NCI-H748 treated with DMSO at 0.1 percent for 48 hours (cell line): Measurements from ENCODE around the gene MYBL2.

Experiments
- DNase-seq: peaks from one replicate; lab custom pipeline; 2025; lab: John Stamatoyannopoulos, UW

MYBL2 gene

DNA sequence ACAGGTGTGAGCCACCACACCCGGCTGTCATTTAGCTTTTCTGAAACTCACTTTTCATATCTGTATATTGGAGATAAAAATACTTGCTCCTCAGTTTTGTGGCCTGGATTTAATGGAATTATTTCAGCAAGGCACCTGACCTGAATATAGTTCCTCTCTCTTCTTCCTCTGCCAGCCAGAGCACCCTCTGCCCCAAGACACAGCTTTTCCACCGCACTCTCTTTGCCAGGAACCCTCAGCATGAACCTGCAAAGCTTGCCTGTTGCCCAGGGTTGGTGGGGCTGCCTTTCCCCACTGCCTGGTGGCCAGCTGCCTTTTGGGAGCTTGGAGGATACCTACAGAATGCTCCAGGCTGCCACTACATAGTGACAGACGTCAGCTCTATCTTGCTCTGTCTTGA, 56.8 kb downstream of the MYBL2 start:
- DNase-seq = no peak

DNA sequence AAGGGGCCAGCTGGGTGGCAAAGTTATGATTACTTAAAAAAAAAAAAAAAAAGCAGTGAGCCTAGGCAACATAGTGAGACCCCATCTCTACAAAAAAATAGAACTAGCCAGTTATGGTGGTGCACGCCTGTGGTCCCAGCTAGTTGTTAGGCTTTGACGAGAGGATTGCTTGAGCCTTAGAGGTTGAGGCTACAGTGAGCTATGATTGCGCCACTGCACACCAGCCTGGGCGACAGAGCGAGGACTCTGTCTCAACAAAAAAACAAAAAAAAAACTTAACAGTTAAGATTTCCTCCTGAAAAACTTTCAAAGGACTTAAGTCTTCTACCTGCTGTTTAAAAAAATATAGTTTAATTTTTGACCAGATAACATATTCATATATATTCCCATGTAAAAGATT, 57.5 kb downstream of the MYBL2 start:
- no peak for DNase-seq

DNA sequence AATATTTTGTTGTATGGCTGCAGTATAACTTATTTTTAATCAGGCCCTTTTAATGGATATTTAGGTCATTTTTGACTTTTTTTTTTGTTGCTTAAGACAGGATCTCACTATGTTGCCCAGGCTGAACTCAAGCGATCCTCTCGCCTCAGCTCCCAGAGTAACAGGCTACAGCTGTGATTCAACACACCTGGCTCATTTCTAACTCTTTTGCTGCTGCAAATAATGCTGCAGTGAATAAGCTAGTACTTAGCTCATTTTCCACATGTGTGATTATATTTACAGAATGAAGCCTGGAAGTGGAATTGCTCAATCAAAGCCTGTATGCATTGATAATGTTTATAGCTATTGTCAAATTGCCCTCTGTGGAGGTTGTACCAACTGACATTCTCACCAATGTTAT, 58.8 kb downstream of the MYBL2 start:
- DNase-seq = no peak

DNA sequence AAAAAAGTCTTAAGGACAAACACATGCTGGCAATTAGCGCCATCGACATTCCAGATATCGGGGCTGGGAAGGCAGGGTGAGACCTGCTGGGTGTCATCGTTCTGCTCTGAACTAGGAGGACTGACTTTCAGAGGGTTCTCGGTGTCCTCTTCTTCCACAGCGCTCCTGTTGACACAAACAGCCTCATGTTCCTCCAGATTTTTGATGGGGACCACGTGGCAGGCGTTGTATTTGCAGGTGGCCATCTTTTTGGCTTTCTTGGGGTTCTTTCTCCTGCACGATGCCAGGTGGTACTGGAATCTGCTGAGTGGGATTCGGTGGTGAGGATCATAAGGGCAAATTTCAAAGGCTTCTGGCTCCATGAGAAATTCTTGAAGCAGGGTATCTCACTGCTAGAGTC, 59.4 kb downstream of the MYBL2 start:
- DNase-seq = no peak

DNA sequence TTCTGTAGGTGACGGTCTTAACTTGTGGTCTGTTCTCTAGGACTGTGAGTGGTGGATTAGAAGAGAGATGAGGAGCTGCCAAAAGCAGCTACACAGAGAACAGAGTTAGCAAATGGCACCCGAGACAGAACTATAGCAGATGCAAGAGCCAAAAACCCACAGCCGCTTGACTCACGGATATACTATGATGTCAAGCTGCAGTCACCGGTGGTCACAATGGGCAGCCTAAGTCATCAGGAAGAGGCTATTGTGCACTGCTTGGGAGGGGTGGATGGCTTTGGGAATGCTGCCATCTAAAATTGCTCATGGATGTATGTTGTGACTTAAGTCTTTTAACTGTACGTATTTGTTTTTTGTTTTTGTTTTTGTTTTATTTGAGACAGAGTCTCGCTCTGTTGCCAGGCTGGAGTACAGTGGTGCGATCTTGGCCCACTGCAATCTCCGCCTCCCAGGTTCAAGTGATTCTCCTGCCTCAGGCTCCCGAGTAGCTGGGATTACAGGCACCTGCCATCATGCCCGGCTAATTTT, 60.0 kb downstream of the MYBL2 start, which contains the start of gene GTSF1L:
GTSF1L (minus strand) TSS at position 192 of the 528 bp plus-strand sequence. CDS start 308 bp downstream, outside the sequence.
- no peak for DNase-seq

DNA sequence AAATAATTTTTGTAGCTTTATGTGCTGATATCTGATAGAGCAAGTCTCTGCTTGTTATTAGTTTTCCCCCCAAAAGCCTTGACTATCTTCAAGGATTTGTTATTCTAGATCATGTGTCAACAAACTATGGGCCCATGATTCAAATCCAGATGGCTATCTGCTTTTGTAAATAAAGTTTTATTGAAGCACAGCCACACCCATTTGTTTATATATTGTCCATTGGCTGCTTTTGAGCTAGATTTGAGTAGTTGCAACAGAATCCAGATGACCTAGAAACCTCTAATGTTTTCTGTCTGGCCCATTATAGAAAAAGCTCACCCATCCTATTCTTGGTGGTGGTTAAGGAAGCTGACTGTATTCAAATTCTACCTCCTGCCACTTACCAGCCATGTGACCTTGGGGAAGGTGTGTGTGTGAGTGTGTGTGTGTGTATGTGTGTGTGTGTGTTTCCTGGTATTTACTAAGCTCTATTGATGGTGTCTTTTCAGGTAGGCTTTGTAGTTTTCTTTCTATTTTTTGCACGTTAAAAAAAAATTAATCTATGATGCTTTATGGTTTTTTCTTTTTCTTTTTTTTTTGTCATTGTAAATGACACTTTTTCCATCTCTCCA, 61.2 kb downstream of the MYBL2 start:
- DNase-seq = no peak

DNA sequence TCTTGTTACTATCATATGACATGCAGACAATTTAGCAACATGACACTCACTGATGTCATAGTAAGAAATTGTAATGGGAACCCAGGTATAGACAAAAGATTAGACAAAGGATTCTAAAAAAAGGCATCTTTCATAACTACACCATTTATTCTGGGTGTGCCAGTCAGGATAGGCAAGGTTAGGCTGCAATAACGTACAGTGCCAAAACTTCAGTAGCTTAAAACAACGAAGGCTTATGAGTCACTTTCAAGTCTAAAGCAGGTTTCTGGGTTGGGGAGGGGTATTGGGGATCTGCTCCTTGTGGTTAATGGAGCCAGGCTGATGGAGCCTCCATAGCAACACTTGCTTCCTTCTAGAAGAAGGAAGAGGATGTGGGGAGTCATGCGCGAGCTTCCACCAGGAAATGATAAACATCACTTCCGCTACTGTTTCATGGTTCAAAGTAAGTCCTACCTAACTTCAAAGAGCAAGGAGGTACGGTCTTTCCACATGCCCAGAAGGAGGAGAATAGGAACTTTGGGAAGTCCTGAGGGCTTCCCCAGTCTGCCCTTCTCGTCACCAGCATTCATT, 61.9 kb downstream of the MYBL2 start:
- DNase-seq = no peak

DNA sequence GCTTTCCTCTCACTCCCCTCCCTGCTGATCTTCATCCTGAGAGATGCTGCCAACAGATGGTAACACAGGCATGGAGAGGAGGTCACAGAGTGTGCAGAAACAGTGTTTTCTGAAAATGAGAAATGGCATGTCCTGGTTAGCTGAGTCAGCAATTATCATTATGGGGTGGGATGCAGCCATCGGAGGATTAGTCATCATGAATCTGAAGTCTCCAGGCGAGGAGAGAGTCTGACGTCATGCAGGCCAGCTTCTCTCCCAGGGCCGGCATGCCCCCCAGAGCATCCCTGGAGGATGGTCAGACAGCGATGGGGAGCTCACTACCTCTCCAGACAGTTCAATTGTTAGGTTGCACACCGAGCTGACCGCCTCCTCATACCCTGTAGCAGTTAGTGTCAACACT, 64.6 kb downstream of the MYBL2 start:
- no peak for DNase-seq

DNA sequence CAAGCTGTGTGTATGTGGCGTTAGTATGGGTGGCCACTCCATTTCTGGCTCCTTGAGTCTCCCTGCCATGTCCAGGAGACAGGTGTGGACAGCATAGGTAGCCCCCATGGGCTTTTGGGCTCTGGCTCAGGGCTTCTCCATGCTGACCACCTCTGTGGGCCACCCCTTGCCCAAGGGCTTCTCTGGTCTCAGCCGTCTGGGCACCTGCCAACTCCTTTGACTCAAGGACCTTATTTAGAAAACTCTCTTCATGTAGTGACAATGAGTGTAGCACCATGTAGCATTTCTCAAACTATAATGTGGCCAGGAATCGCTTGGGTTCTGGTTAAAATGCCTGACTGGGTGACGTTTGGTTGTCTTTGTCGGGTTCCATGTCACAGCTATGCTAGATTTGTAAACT, 65.0 kb downstream of the MYBL2 start:
- DNase-seq = no peak

DNA sequence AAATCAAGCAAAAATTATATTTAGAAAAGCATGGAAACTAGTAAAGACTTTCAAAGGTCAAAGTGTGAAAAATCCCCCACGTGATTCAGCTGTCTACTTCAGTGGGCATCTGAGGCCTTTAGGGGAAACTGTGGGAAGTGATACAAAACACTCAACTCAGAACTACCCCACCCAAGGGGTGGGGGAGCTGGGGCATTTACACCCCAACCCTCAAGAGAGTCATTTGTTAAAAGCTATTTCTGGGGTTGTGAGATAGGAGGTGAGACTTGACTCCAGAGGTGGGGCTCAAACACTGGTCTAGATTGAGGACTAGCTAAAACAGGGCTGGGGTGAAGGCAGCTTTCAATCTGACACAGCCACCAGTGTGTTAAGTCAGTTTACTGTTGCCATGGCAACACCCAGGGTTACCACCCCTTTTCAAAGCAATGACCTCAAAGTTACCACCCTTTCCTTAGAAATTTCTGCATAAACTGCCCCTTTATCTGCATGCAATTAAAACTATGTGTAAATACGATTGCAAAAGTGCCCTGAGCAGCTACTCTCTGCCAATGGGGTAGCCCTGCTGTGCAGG, 69.8 kb downstream of the MYBL2 start:
- DNase-seq = no peak

DNA sequence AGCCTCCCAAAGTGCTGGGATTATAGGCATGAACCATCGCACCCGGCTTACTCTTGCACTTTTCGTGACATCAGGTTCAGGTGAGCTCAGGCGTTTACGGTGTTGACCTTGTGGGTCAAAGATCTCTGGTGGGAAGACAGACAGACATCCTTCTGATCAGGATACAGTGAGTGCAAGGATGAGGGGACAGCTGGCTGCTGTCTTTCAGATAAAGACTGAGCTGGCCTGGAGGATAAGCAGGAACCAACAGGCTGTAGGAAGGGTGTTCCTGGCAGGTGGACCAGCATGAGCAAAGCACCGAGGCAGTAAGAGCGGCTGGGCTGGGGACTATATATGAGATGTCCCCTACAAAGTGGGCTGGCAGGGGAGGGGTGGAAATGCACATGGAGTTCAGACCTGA, 71.0 kb downstream of the MYBL2 start:
- DNase-seq = no peak

DNA sequence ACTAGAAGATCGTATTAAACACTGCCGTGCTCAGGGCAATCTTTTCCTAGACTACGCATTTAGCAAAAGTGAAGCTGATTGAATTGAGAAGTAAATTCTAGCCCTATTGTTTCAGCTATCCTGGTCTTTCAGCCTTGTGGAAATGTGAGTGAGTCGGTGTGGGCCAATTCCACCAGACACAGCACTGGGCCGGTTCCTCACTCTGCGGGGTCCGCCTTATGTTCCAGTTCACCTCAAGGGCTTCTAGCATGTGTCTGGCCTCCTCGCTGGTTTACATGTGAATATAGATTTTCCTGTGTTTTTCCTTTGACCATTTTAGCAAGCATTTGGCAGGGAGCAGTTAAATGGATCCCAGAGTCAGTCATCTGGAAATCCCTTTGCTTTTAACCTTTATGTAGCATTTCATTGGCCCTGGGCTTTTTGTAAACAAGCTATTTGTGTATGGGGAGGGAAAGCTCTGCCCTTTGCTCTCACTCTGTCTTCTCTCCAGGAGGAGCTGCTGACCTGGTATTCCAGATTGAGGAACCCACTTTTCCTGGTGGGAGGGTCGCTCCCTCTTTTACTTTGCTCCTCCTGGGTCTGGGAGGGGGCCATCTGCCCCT, 72.3 kb downstream of the MYBL2 start:
- no peak for DNase-seq

DNA sequence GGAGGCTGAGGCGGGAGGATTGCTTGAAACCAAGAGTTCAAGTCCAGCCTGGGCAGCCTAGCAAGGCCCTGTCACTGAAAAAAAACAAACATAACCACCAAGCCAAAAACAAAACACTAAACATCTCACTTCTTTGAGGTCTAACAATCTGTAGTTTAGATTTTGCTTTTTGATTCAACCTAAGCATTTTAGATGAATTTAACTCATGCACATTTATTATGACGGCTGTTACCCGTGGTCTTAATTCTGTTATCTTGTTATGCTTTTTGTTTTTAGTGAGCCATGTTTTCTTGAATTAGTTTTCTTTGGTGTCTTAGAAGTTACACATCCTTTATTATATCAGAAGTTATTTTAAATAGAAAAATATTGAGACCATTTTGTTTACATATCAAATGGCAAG, 73.7 kb downstream of the MYBL2 start:
- no peak for DNase-seq

DNA sequence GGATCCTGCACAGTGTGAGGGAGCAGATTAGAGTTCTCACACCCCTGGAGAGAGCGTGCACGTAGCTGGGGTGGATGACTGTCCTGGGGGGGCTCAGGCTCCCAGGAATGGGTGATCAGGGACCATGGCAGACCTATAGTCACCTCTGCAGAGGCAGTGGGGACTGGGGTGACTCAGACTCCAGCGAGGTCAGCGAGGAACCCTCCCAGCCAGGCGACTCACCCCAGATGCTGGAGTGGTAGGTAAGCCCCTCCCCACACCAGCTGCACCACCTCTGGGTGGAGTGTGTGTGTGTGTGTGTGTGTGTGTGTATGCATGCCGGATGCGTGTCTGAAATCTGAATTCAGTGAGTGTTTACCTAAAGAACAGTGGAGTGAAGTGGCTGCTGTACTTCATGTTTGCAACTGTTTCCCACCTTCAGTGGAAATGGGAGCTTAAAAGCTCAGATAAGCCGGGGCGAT, 77.3 kb downstream of the MYBL2 start:
- DNase-seq = peak; percentile 28

DNA sequence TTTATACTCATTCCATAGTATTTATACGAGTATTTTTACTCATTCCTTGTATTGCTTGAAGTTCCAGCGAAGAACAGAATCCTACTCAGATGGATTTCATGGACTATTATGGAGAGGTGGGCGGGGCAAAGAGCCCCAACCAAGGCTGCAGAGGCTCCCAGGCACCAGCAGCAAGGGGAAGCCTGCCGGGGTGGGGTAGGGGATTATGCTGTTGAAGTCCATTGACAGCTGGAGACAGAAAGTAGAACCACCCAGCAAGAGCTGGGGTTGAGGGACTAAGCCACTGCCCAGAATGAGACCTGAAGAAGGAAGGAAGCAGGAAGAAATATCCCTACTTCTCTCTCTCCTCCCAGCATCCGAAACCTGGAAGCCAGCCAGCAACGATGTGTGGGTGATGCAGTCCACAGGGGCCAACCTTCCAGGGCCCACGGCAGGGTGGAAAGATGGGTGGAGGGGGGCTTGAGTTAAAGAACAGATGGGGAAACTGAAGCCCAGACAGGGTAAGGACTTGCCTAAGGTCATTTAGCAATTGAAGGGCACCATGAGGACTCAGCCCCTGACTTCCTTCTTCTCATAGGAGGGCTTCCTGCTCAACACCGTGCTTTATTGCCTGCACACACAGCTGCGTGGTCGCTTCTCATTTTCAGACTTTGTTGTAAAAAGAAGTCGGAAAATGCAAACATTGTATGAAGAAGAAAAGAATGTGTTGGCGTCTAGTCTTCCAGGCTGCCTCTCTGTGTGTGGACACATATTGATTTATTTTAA, 78.2 kb downstream of the MYBL2 start:
- no peak for DNase-seq

DNA sequence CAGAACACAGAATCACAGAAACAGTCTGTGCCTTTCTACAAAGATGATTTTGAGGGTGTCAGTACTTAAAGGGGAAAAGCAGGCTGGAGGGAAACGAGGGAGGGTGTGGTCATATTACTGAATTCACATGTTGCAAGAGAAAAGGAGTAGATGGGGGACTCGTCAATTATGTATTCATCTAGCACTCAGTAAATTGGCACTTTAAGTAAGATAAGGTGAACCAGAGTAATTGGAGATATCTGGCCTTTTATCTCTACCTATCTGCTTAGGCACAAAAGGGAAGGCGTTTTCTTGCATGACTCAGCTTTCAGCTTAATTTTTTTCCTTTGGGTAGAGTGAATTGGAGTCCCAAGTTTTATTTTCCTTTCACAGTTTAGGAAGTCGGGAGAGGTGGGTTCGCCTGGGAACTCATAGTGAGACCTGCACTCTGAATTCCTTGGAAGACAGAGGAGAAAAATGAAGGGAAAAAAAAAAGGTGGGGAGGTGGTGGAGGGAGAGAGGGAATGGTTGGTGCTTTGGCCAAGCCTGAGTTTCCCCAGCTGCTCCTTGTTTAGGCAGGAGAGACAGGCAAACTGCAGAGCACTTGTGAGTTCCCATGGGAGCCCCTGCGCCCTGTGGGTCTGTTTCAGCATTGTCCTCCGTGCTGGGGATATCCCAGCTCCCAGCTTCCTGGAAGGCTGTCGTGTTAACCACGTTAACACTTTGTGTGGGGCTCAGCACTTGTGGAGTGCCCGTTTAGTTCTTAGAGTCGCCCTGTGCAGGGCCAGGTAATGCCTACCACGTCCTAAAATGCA, 79.6 kb downstream of the MYBL2 start:
- no peak for DNase-seq

DNA sequence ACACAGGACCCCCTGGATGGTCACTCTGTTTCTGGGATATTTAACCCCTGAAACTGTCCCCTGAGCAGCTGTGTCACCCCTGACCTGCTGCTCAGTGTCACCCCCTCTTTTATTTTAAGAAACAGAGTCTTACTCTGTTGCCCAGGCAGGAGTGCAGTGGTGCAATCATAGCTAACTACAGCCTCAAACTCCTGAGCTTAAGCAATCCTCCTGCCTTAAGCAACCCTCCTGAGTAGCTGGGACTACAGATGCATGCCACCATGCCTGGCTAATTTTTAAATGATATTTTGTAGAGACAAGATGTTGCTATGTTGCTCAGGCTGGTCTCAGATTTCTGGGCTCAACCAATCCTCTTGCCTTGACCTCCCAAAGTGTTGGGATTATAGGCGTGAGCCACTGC, 81.4 kb downstream of the MYBL2 start:
- DNase-seq = no peak

DNA sequence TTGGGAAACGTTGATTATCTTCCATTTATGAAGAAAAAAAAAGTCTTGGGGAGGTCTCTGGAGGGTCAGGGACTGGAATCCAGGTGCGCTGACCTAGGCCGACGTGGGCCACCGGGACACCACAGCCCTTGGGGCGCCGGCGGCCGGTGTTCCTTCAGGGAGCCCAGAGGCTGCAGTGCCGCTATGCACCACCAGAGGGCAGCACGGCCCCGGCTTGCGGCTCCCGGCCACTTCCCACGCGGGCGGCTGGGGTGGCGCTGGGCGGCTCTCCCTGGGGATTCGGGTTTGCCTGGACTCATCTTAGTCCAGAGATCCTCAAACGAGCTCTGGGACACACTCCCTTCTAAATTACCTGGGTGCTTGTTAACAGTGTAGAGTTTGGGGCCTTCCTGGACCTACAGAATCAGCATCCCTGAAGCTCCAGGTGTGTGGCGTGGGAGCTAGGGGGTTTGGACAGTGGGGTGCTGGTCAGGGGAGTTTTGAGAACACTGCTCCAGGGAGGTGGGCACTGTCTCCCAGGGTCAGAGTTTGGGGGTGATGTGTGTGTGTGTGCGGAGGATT, 82.9 kb downstream of the MYBL2 start:
- DNase-seq = peak; percentile 17

DNA sequence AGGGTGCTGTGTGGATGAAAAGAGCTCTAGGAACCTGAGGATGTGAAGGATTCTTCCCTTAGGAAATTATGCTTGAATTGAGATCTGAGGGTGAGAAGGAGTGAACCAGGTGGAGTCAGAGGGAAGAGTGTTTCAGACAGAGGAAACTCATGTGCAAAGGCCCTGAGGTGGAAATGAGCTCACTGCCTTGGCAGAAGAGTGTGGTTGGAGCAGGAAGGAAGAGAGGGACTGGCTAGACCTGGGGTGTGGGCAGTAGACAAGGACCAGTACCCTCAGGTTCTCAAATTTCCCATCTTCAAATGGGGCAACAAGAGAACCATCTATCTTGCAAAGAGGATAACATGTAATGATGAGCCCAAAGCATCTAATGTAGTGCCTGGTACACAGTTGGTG, 83.9 kb downstream of the MYBL2 start:
- no peak for DNase-seq

DNA sequence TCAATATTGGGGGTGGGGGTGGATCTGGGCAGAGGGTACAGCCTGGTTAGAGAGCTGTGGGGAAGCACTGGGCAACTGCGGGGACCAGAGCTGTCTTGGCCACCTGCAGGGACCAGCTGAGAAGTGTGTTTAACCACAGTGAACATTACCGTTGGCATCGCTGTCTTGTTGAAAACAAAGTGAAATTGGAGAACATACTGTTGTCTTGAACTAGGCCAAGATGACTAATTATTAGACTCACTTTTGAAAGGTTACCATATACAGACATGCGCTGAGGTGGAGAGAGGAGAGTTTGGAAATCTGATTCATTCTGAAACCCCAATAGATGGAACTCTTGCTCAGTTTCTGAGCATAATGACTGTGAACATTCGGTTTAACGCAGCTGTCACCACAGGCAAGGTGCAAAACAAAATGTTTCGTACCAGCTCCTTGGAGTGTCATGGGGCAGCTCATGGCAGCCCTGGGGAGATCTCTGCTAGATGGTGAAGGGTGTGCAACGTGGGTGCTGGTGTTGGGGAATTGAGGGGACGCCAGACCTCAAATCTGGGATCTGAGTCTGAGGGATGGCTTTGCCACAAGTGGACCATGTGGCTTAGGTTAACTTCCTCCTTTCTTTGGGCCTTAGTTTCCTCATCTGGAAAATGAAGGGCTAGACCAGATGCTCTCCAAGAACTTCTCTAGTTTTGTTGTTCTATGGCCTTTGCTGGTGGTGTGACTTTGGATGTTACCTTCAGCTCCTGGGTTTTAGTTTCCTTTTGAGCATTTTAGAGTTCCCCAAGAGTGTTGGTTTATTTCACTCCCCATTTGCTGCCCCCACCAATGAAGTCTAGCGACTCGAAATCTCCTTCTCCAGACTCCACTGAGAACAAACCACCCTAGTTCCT, 84.5 kb downstream of the MYBL2 start:
- no peak for DNase-seq
